SK-N-SH treated with all-trans-retinoic acid at 6 μM for 48 hours (cell line): Measurements from ENCODE around the gene SCFD2.

ENCODE experiments used
- ARNTL ChIP-seq: fragments of 450-650 bp; formaldehyde crosslinking; IDR thresholded peaks from 2 replicates; pipeline ENCODE4 v1.5.0; 2020; ENCODE audit warnings: low read depth, mild to moderate bottlenecking, moderate library complexity, borderline replicate concordance
- CREB5 ChIP-seq: fragments of 250-450 bp; sonication (Bioruptor Pico); IDR thresholded peaks from 2 replicates; pipeline ENCODE4 v1.5.1; 2020; ENCODE audit warnings: low read depth, mild to moderate bottlenecking, moderate library complexity
- CSRNP3 ChIP-seq: fragments of 250-450 bp; sonication (Bioruptor Pico); IDR thresholded peaks from 2 replicates; pipeline ENCODE4 v1.5.1; 2021; ENCODE audit warnings: mild to moderate bottlenecking, moderate library complexity
- ESRRG ChIP-seq: fragments of 250-450 bp; sonication (Bioruptor Pico); IDR thresholded peaks from 2 replicates; pipeline ENCODE4 v1.6.1; 2021; ENCODE audit warnings: mild to moderate bottlenecking
- ISL1 ChIP-seq: fragments of 250-450 bp; sonication (Bioruptor Pico); IDR thresholded peaks from 2 replicates; pipeline ENCODE4 v2.1.2; 2022; ENCODE audit warnings: mild to moderate bottlenecking, moderate library complexity
- OSR1 ChIP-seq: fragments of 250-450 bp; sonication (Bioruptor Pico); IDR thresholded peaks from 2 replicates; pipeline ENCODE4 v1.8.0; 2022; ENCODE audit warnings: moderate library complexity, mild to moderate bottlenecking, inconsistent platforms
- PATZ1 ChIP-seq: fragments of 250-450 bp; sonication (Bioruptor Pico); IDR thresholded peaks from 2 replicates; pipeline ENCODE4 v1.8.0; 2020; ENCODE audit warnings: mild to moderate bottlenecking, moderate library complexity, borderline replicate concordance
- POU6F1 ChIP-seq: fragments of 250-450 bp; sonication (Bioruptor Pico); IDR thresholded peaks from 2 replicates; pipeline ENCODE4 v1.8.0; 2021; ENCODE audit warnings: low read depth, mild to moderate bottlenecking, moderate library complexity, borderline replicate concordance
- PPARA ChIP-seq: fragments of 250-450 bp; sonication (Bioruptor Pico); IDR thresholded peaks from 2 replicates; pipeline ENCODE4 v1.5.0; 2020; ENCODE audit warnings: mild to moderate bottlenecking, borderline replicate concordance
- RARB ChIP-seq: fragments of 250-450 bp; sonication (Bioruptor Pico); IDR thresholded peaks from 2 replicates; pipeline ENCODE4 v1.8.0; 2021; ENCODE audit warnings: mild to moderate bottlenecking, moderate library complexity
- SNAI2 ChIP-seq: fragments of 250-450 bp; sonication (Bioruptor Pico); IDR thresholded peaks from 2 replicates; pipeline ENCODE4 v1.5.0; 2020; ENCODE audit warnings: mild to moderate bottlenecking, moderate library complexity
- TCF4 ChIP-seq: fragments of 250-450 bp; sonication (Bioruptor Pico); IDR thresholded peaks from 2 replicates; pipeline ENCODE4 v1.8.0; 2021; ENCODE audit warnings: mild to moderate bottlenecking, moderate library complexity, borderline replicate concordance
- ZFP3 ChIP-seq: fragments of 250-450 bp; sonication (Bioruptor Pico); IDR thresholded peaks from 2 replicates; pipeline ENCODE4 v1.5.0; 2020; ENCODE audit warnings: mild to moderate bottlenecking, moderate library complexity
- ZNF565 ChIP-seq: fragments of 450-650 bp; formaldehyde crosslinking; conservative IDR thresholded peaks from 2 replicates; pipeline ENCODE4 v1.5.0; 2020; ENCODE audit warnings: low read depth, mild to moderate bottlenecking, moderate library complexity

GRCh38 chr4:52936729-52937128, 429.1 kb downstream of the SCFD2 start:
- no peak for TF ChIP-seq POU6F1 (CRISPR knock-in tag)
- TF ChIP-seq CSRNP3 (CRISPR knock-in tag): no peak
- TF ChIP-seq ZFP3 (CRISPR knock-in tag): no peak
- TF ChIP-seq SNAI2 (CRISPR knock-in tag): no peak
- no peak for TF ChIP-seq PPARA (CRISPR knock-in tag)
- TF ChIP-seq PATZ1: no peak
- TF ChIP-seq OSR1: no peak
- no peak for TF ChIP-seq ZNF565 (CRISPR knock-in tag)
- TF ChIP-seq ISL1: no peak
- no peak for TF ChIP-seq ARNTL (CRISPR knock-in tag)
- TF ChIP-seq CREB5 (CRISPR knock-in tag): no peak
- TF ChIP-seq TCF4: no peak
- no peak for TF ChIP-seq ESRRG (CRISPR knock-in tag)
- no peak for TF ChIP-seq RARB (CRISPR knock-in tag)
